CD4-positive, alpha-beta memory T cell (primary cell): ENCODE results near the gene WNT1. TPM values are rescaled to one million over a fixed set of nuclear protein-coding genes. Genes with fewer than 3 reads are reported as not detected.

ENCODE experiments used
- CTCF ChIA-PET: fragments of 350-600 bp; sonication (Branson Sonifier 250); formaldehyde crosslinking; loops from one replicate; lab custom pipeline; 2021; ENCODE audit warnings: inconsistent platforms; ENCODE audit not compliant: partially characterized antibody; lab: Charles Lee
- POLR2A ChIA-PET: fragments of 350-600 bp; sonication (Branson Sonifier 250); formaldehyde crosslinking; loops from one replicate; lab custom pipeline; 2021; ENCODE audit not compliant: partially characterized antibody; lab: Charles Lee
- DNase-seq, 5 donors: peaks; one replicate each; pipeline versions ENCODE4 v3.0.0 to v3.0.0-alpha.2; 2020 to 2022; ENCODE audit warnings: mixed read lengths in 1 of 5
- H3K27ac ChIP-seq: one replicate; pipeline ENCODE4 v1.7.0; 2013; ENCODE audit warnings: low read depth, low read length
- H3K27me3 ChIP-seq: 2 replicates; pipeline ENCODE4 v1.7.0; 2013; ENCODE audit warnings: mild to moderate bottlenecking, low read length, moderate library complexity; ENCODE audit not compliant: insufficient read depth
- H3K36me3 ChIP-seq: 2 replicates; pipeline ENCODE4 v1.7.0; 2013; ENCODE audit warnings: mild to moderate bottlenecking, low read length, moderate library complexity; ENCODE audit not compliant: insufficient read depth
- H3K4me1 ChIP-seq: 2 replicates; pipeline ENCODE4 v1.7.0; 2013; ENCODE audit warnings: mild to moderate bottlenecking, low read length, moderate library complexity; ENCODE audit not compliant: insufficient read depth
- H3K4me3 ChIP-seq, 2 donors: one replicate each; pipeline ENCODE4 v1.7.0; 2013; ENCODE audit warnings: low read length in 2 of 2, mild to moderate bottlenecking in 1 of 2
- H3K9me3 ChIP-seq, 2 donors: one replicate each; pipeline ENCODE4 v1.7.0; 2013; ENCODE audit warnings: low read length in 2 of 2, control low read depth in 1 of 2; ENCODE audit not compliant: control insufficient read depth in 1 of 2
- H3K27ac Mint-ChIP-seq, 7 donors: one replicate each; pipeline ENCODE4 v1.8.0; 2020 to 2021; ENCODE audit warnings: mixed read lengths in 7 of 7, mild to moderate bottlenecking in 6 of 7, inconsistent platforms in 3 of 7, moderate library complexity in 3 of 7
- H3K27me3 Mint-ChIP-seq, 2 donors: one replicate each; pipeline ENCODE4 v1.8.0; 2020 to 2021; ENCODE audit warnings: mixed read lengths in 2 of 2
- H3K36me3 Mint-ChIP-seq, 2 donors: one replicate each; pipeline ENCODE4 v1.8.0; 2020 to 2021; ENCODE audit warnings: mixed read lengths in 2 of 2, inconsistent platforms in 1 of 2, mild to moderate bottlenecking in 1 of 2
- H3K4me1 Mint-ChIP-seq, 4 donors: one replicate each; pipeline ENCODE4 v1.8.0; 2020 to 2021; ENCODE audit warnings: mixed read lengths in 4 of 4, mild to moderate bottlenecking in 1 of 4
- H3K4me3 Mint-ChIP-seq, 8 donors: one replicate each; pipeline ENCODE4 v1.8.0; 2020 to 2021; ENCODE audit warnings: mixed read lengths in 8 of 8, mild to moderate bottlenecking in 7 of 8, moderate library complexity in 6 of 8, inconsistent platforms in 3 of 8
- H3K9me3 Mint-ChIP-seq, 8 donors: one replicate each; pipeline ENCODE4 v1.8.0; 2020 to 2021; ENCODE audit warnings: mixed read lengths in 8 of 8, mild to moderate bottlenecking in 5 of 8, inconsistent platforms in 3 of 8, moderate library complexity in 1 of 8
- intact Hi-C: fragments of 100-400 bp; cut with micrococcal nuclease; formaldehyde crosslinking; loops from one replicate; pipeline ENCODE4 v1.15.1; 2023
- polyA plus RNA-seq, 2 donors: library from polyadenylated mRNA; unstranded; fragments of 300-500 nt; fragmentation: Illumina TruSeq; gene quantifications; one replicate each; pipeline ENCODE4 v1.2.3, GENCODE V29; 2021
- total RNA-seq, 2 experiments: library from RNA; stranded (reverse); gene quantifications; one replicate each; pipeline ENCODE4 v1.2.3, GENCODE V29; 2021

WNT1 gene
- total and polyA plus RNA-seq, 4 experiments from 2014 or later: 0.55 to 2.8 (median 1.4) TPM

- peaks cover 35 to 65% (median 46%) of the 10 kb centered on the region in 4 donors for H3K4me1 Mint-ChIP-seq
- peaks cover 11 to 26% of the 10 kb centered on the region in 2 donors for H3K27me3 Mint-ChIP-seq
- intact Hi-C loops: loop anchor here (1.0 to 5.0 kb wide), 3 partner anchors 20 to 75 kb away; partner anchors contain the start of genes ARF3 and FKBP11
- H3K36me3 Mint-ChIP-seq: peaks cover 0 to 1% of the 10 kb centered on the region in 2 donors
- no peak overlapping the region for H3K4me3 ChIP-seq
- CTCF ChIA-PET: interaction anchor here (1.0 to 13.4 kb wide), 22 partner anchors 10 to 128 kb away, joined by 3 to 244 read pairs (median 5); partner anchors contain the start of genes ARF3, DDN, DDX23 and FKBP11
- peak; percentile 75 to 93 (median 80) for DNase-seq
- peaks cover 0 to 13% (median 0%) of the 10 kb centered on the region in 8 donors for H3K9me3 Mint-ChIP-seq
- H3K4me3 Mint-ChIP-seq: peak overlapping the region; percentile 48 to 80 (median 60)
- no peak overlapping the region for H3K27ac ChIP-seq
- POLR2A ChIA-PET: interaction anchor here (0.8 to 6.4 kb wide), 10 partner anchors 11 to 260 kb away, joined by 3 to 55 read pairs (median 14); partner anchors contain the start of genes ARF3, DDX23, FKBP11 and TUBA1B
- no peaks in the 10 kb centered on the region for H3K9me3 ChIP-seq
- H3K27me3 ChIP-seq: peaks cover 17% of the 10 kb centered on the region
- peak overlapping the region; percentile 57 to 97 (median 83) for H3K27ac Mint-ChIP-seq
- H3K36me3 ChIP-seq: no peaks in the 10 kb centered on the region
- H3K4me1 ChIP-seq: peaks cover 50% of the 10 kb centered on the region
These were observed 536 bp upstream of the WNT1 start for GRCh38 chr12:48977290-48978281.

GRCh38 chr12:48978741-48979601, 849 bp downstream of the WNT1 start:
- Histone ChIP-seq H3K4me1 (peaks cover 47% of the 10 kb centered on the region), H3K27me3 (peaks cover 6% of the 10 kb centered on the region), H3K36me3 (no peaks in the 10 kb centered on the region), H3K4me3 (peak overlapping the region; percentile 66 to 73), H3K9me3 (no peaks in the 10 kb centered on the region), H3K27ac (peak overlapping the region; percentile 29)
- peak in 1 of 5 donors; percentile 55 for DNase-seq
- intact Hi-C loops: loop anchor here (1.0 to 5.0 kb wide), 3 partner anchors 22 to 77 kb away; partner anchors contain the start of genes ARF3 and FKBP11
- Mint-ChIP-seq H3K36me3 (peaks cover 0 to 1% of the 10 kb centered on the region in 2 donors), H3K4me3 (peak overlapping the region; percentile 85 to 91 (median 89)), H3K4me1 (peaks cover 33 to 58% (median 44%) of the 10 kb centered on the region in 4 donors), H3K27me3 (peaks cover 6 to 17% of the 10 kb centered on the region in 2 donors), H3K9me3 (peaks cover 0 to 13% (median 0%) of the 10 kb centered on the region in 8 donors), H3K27ac (peak overlapping the region; percentile 70 to 96 (median 83))
- ChIA-PET CTCF (interaction anchor here (0.6 to 13.4 kb wide), 20 partner anchors 11 to 126 kb away, joined by 3 to 244 read pairs (median 6); partner anchors contain the start of genes ARF3, DDN, DDX23 and FKBP11), POLR2A (interaction anchor here (0.7 to 6.4 kb wide), 18 partner anchors 9 to 262 kb away, joined by 3 to 55 read pairs (median 5); partner anchors contain the start of genes ARF3, DDN, DDX23 and FKBP11)

- H3K4me1 Mint-ChIP-seq: peaks cover 33 to 58% (median 44%) of the 10 kb centered on the region in 4 donors
- peaks cover 0 to 1% of the 10 kb centered on the region in 2 donors for H3K36me3 Mint-ChIP-seq
- H3K27me3 Mint-ChIP-seq: peaks cover 3 to 13% of the 10 kb centered on the region in 2 donors
- H3K27ac ChIP-seq: peak overlapping the region; percentile 29
- CTCF ChIA-PET: interaction anchor here (0.6 to 13.4 kb wide), 11 partner anchors 12 to 127 kb away, joined by 3 to 244 read pairs (median 43); partner anchors contain the start of genes ARF3, DDN, DDX23 and FKBP11
- H3K27ac Mint-ChIP-seq: peak overlapping the region; percentile 73 to 96 (median 87)
- no peaks in the 10 kb centered on the region for H3K36me3 ChIP-seq
- H3K9me3 ChIP-seq: no peaks in the 10 kb centered on the region
- POLR2A ChIA-PET: interaction anchor here (0.7 to 6.4 kb wide), 17 partner anchors 9 to 151 kb away, joined by 3 to 55 read pairs (median 6); partner anchors contain the start of genes ARF3, DDN, DDX23 and FKBP11
- intact Hi-C loops: loop anchor here (1.0 to 5.0 kb wide), 6 partner anchors 9 to 77 kb away; partner anchors contain the start of gene FKBP11
- peaks cover 47% of the 10 kb centered on the region for H3K4me1 ChIP-seq
- peak overlapping the region; percentile 66 to 73 for H3K4me3 ChIP-seq
- H3K27me3 ChIP-seq: peaks cover 6% of the 10 kb centered on the region
- DNase-seq: peak; percentile 54 to 74 (median 57)
- peak overlapping the region; percentile 85 to 91 (median 89) for H3K4me3 Mint-ChIP-seq
- H3K9me3 Mint-ChIP-seq: peaks cover 0 to 13% (median 0%) of the 10 kb centered on the region in 8 donors
These were observed 1.7 kb downstream of the WNT1 start for GRCh38 chr12:48979602-48980388.

GRCh38 chr12:48980389-48980952, 2.3 kb downstream of the WNT1 start:
- peak in 3 of 5 donors; percentile 39 to 47 (median 41) for DNase-seq
- H3K27ac ChIP-seq: peak overlapping the region; percentile 29
- no peaks in the 10 kb centered on the region for H3K9me3 ChIP-seq
- H3K4me1 ChIP-seq: peaks cover 47% of the 10 kb centered on the region
- H3K27me3 ChIP-seq: peaks cover 6% of the 10 kb centered on the region
- intact Hi-C loops: loop anchor here (1.0 to 2.0 kb wide), 4 partner anchors 8 to 44 kb away; no protein-coding TSS in a partner anchor
- Mint-ChIP-seq H3K27ac (peak overlapping the region; percentile 77 to 96 (median 93)), H3K36me3 (peaks cover 0 to 1% of the 10 kb centered on the region in 2 donors), H3K4me1 (peaks cover 33 to 58% (median 44%) of the 10 kb centered on the region in 4 donors), H3K9me3 (peaks cover 0 to 13% (median 0%) of the 10 kb centered on the region in 8 donors), H3K4me3 (peak overlapping the region; percentile 85 to 91 (median 89)), H3K27me3 (peaks cover 2 to 13% of the 10 kb centered on the region in 2 donors)
- POLR2A ChIA-PET: interaction anchor here (0.8 to 6.4 kb wide), 19 partner anchors 8 to 151 kb away, joined by 3 to 55 read pairs (median 5); partner anchors contain the start of genes ARF3, DDN, DDX23 and FKBP11
- H3K36me3 ChIP-seq: no peaks in the 10 kb centered on the region
- CTCF ChIA-PET: interaction anchor here (0.8 to 13.4 kb wide), 10 partner anchors 13 to 128 kb away, joined by 3 to 244 read pairs (median 49); partner anchors contain the start of genes ARF3, DDN, DDX23 and FKBP11
- H3K4me3 ChIP-seq: peak overlapping the region; percentile 66 to 73

- H3K9me3 ChIP-seq: no peaks in the 10 kb centered on the region
- H3K4me1 ChIP-seq: peaks cover 47% of the 10 kb centered on the region
- Mint-ChIP-seq H3K9me3 (peaks cover 0 to 13% (median 0%) of the 10 kb centered on the region in 8 donors), H3K4me1 (peaks cover 33 to 56% (median 43%) of the 10 kb centered on the region in 4 donors), H3K4me3 (peak overlapping the region; percentile 85 to 91 (median 89)), H3K27me3 (peaks cover 2 to 13% of the 10 kb centered on the region in 2 donors), H3K27ac (peak overlapping the region; percentile 77 to 96 (median 93)), H3K36me3 (peaks cover 0 to 1% of the 10 kb centered on the region in 2 donors)
- peak; percentile 65 to 82 (median 74) for DNase-seq
- POLR2A ChIA-PET: interaction anchor here (0.8 to 6.4 kb wide), 16 partner anchors 11 to 150 kb away, joined by 3 to 55 read pairs (median 6); partner anchors contain the start of genes ARF3, DDN, DDX23 and FKBP11
- peak overlapping the region; percentile 29 for H3K27ac ChIP-seq
- no peaks in the 10 kb centered on the region for H3K36me3 ChIP-seq
- intact Hi-C loops: loop anchor here (1.0 to 2.0 kb wide), 4 partner anchors 7 to 44 kb away; no protein-coding TSS in a partner anchor
- H3K4me3 ChIP-seq: peak overlapping the region; percentile 29 to 73
- H3K27me3 ChIP-seq: peaks cover 6% of the 10 kb centered on the region
- CTCF ChIA-PET: interaction anchor here (0.8 to 13.4 kb wide), 8 partner anchors 13 to 128 kb away, joined by 3 to 244 read pairs (median 56); partner anchors contain the start of genes ARF3, DDN, DDX23 and FKBP11
These were observed 3.0 kb downstream of the WNT1 start for GRCh38 chr12:48980953-48981756.
